PFSK-1 (cell line): ENCODE measurements around the gene RCC2.

ENCODE experiments used
- FOXP2 ChIP-seq: optimal IDR thresholded peaks from 2 replicates; pipeline ENCODE3; 2011; ENCODE audit warnings: borderline replicate concordance, control low read depth, inconsistent platforms; ENCODE audit not compliant: insufficient read depth; ENCODE audit errors: extremely low read length, extremely low read depth
- POLR2AphosphoS5 ChIP-seq: IDR thresholded peaks from 2 replicates; pipeline ENCODE4 v1.6.1; 2012; ENCODE audit warnings: low read depth, mild to moderate bottlenecking, control low read depth, low read length, moderate library complexity
- REST ChIP-seq, 2 experiments: IDR thresholded peaks; 2 replicates each; pipeline versions ENCODE4 v1.6.1 to v1.8.0; 2011 to 2012; ENCODE audit warnings: low read depth in 2 of 2, low read length in 2 of 2, control low read depth in 1 of 2, inconsistent platforms in 1 of 2, mild to moderate bottlenecking in 1 of 2, moderate library complexity in 1 of 2; ENCODE audit not compliant: insufficient read depth in 1 of 2
- SIN3A ChIP-seq: IDR thresholded peaks from 2 replicates; pipeline ENCODE4 v1.6.1; 2012; ENCODE audit warnings: mild to moderate bottlenecking, low read length, moderate library complexity, borderline replicate concordance; ENCODE audit not compliant: insufficient read depth
- TAF1 ChIP-seq: IDR thresholded peaks from 2 replicates; pipeline ENCODE4 v1.6.1; 2012; ENCODE audit warnings: low read length, control low read depth, borderline replicate concordance; ENCODE audit not compliant: insufficient read depth

Gene RCC2

GRCh38 chr1:17359031-17359430 is 80.4 kb downstream of the RCC2 start:
- no peak for TF ChIP-seq POLR2AphosphoS5
- TF ChIP-seq FOXP2: no peak
- TF ChIP-seq REST (IDR thresholded peaks at IDR 0.05; ENCODE audit: insufficient read depth in 1 of 2, low read depth in 2 of 2, low read length in 2 of 2): no peak
- no peak for TF ChIP-seq TAF1
- TF ChIP-seq SIN3A: no peak

DNA sequence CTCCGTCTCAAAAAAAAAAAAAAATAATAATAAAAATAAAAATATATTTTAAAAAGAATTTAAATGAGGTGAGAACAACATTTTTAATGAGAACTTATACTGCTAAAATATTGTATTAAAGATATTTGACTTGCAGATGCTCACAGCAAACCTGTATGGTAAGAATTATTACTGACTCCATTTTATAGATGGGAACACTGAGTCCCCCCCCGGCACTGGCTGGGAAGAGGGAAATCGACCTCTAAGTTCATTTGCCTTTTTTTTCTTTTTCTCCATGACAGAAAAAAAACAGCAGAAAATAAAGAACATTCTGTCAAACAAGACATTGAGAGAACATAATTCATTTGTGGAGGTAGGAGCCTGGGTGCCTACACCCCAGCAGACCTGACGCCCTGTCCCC is 80.9 kb downstream of the RCC2 start:
- TF ChIP-seq REST (IDR thresholded peaks at IDR 0.05; ENCODE audit: insufficient read depth in 1 of 2, low read depth in 2 of 2, low read length in 2 of 2): no peak
- TF ChIP-seq POLR2AphosphoS5: no peak
- no peak for TF ChIP-seq TAF1
- no peak for TF ChIP-seq FOXP2
- TF ChIP-seq SIN3A: no peak
